HL-60 (cell line): ENCODE results near the gene SPOCK3.

ENCODE experiments used
- CTCF ChIP-seq: IDR thresholded peaks from one replicate; pipeline ENCODE4 v1.5.1; 2011; ENCODE audit warnings: low read length, control low read depth, inconsistent platforms; ENCODE audit not compliant: insufficient read depth
- POLR2AphosphoS5 ChIP-seq: IDR thresholded peaks from 2 replicates; pipeline ENCODE4 v1.6.1; 2012; ENCODE audit warnings: low read depth
- REST ChIP-seq: IDR thresholded peaks from 2 replicates; pipeline ENCODE4 v1.6.1; 2012; ENCODE audit warnings: low read depth; ENCODE audit not compliant: insufficient replicate concordance
- SPI1 ChIP-seq: IDR thresholded peaks from 2 replicates; pipeline ENCODE4 v1.6.1; 2012; ENCODE audit warnings: low read depth, mild to moderate bottlenecking, borderline replicate concordance

- no peak for TF ChIP-seq SPI1
- no peak for TF ChIP-seq CTCF
- no peak for TF ChIP-seq POLR2AphosphoS5
- TF ChIP-seq REST, result no peak
These were observed 436.2 kb downstream of the SPOCK3 start for GRCh38 chr4:166798126-166798525.
